GM19372 (cell line): ENCODE data around the gene C9orf78.

ENCODE experiments used
- ATAC-seq: cut with Tn5 transposase; IDR thresholded peaks from one replicate; pipeline ENCODE4 v1.9.1; 2021; ENCODE audit warnings: mild to moderate bottlenecking, low read depth, moderate library complexity; ENCODE audit not compliant: unreplicated experiment

C9orf78 gene

GRCh38 chr9:129835128-129835859, at the start of gene C9orf78, which contains the start of gene USP20:
Gene C9orf78, minus strand, starts transcription at chr9:129835275. Its CDS starts 54 bp downstream, at chr9:129835221.
Gene USP20, plus strand, starts transcription at chr9:129835458. Its CDS starts 17,098 bp downstream, at chr9:129852556.
- peak; percentile 91 for ATAC-seq

GRCh38 chr9:129884220-129885017, 49.3 kb upstream of the C9orf78 start:
- ATAC-seq: peak; percentile 36

- no peak for ATAC-seq
These were observed 46.7 kb upstream of the C9orf78 start for GRCh38 chr9:129881547-129882324.

- no peak for ATAC-seq
These were observed 45.8 kb upstream of the C9orf78 start for GRCh38 chr9:129880654-129881546.

- no peak for ATAC-seq
These were observed 45.0 kb upstream of the C9orf78 start for GRCh38 chr9:129879991-129880653.

- ATAC-seq: no peak
These were observed 44.1 kb upstream of the C9orf78 start for GRCh38 chr9:129879103-129879699.

GRCh38 chr9:129878291-129878690, 43.2 kb upstream of the C9orf78 start:
- ATAC-seq: no peak

GRCh38 chr9:129876815-129877214, 41.7 kb upstream of the C9orf78 start:
- no peak for ATAC-seq

GRCh38 chr9:129875687-129876395, 40.8 kb upstream of the C9orf78 start:
- no peak for ATAC-seq

GRCh38 chr9:129875181-129875611, 40.1 kb upstream of the C9orf78 start:
- no peak for ATAC-seq

GRCh38 chr9:129874261-129875101, 39.4 kb upstream of the C9orf78 start:
- no peak for ATAC-seq

GRCh38 chr9:129873563-129874190, 38.6 kb upstream of the C9orf78 start:
- ATAC-seq: no peak

GRCh38 chr9:129871046-129871445, 36.0 kb upstream of the C9orf78 start:
- ATAC-seq: no peak

- ATAC-seq: no peak
These were observed 34.8 kb upstream of the C9orf78 start for GRCh38 chr9:129869585-129870501.

- no peak for ATAC-seq
These were observed 33.9 kb upstream of the C9orf78 start for GRCh38 chr9:129868872-129869486.
